Pancreas (tissue), 10 donors: ENCODE data around the gene DDX25. TPM values are rescaled to one million over a fixed set of nuclear protein-coding genes. Genes with fewer than 3 reads are reported as not detected.

Experiments used
- ATAC-seq, 4 donors: fragments of 200-7000 bp; cut with Tn5 transposase; one replicate each; pipeline versions ENCODE4 v1.8.0 to v1.9.1; 2020; ENCODE audit warnings: mild to moderate bottlenecking in 4 of 4, moderate library complexity in 4 of 4
- DNase-seq, 6 donors: peaks; one replicate each; pipeline ENCODE4 v3.0.0-alpha.2; 2020
- FAIRE-seq: peaks from 2 replicates; lab custom pipeline; 2012; peaks lifted over from hg19 to GRCh38; lab: Jason Lieb, UNC
- H3K27ac ChIP-seq, 4 donors: fragments of 200-600 bp; sonication (generic); 1 replicate in 3 of 4; 2 replicates in 1 of 4; pipeline versions ENCODE4 v1.5.0 to v1.8.0; 2020
- H3K27me3 ChIP-seq, 4 donors: fragments of 200-600 bp; one replicate each; pipeline ENCODE4 v1.8.0; 2021
- H3K36me3 ChIP-seq, 3 donors: fragments of 200-600 bp; sonication (generic) in 1 of 3; one replicate each; pipeline versions ENCODE4 v1.5.0 to v1.8.0; 2020 to 2021
- H3K4me1 ChIP-seq, 3 donors: fragments of 200-600 bp; one replicate each; pipeline ENCODE4 v1.8.0; 2021
- H3K4me3 ChIP-seq, 4 donors: fragments of 200-600 bp; sonication (generic) in 2 of 4; one replicate each; pipeline versions ENCODE4 v1.5.0 to v1.8.0; 2020 to 2021
- H3K9me3 ChIP-seq, 4 donors: fragments of 200-600 bp; one replicate each; pipeline ENCODE4 v1.8.0; 2021
- WGBS, 2 donors: extraction: QIAGEN DNeasy Blood & Tissue Kit; methylation state at CpG; one replicate each; pipeline ENCODE4 v1.1.7; 2013; 5-methylcytosine and 5-hydroxymethylcytosine counted together
- intact Hi-C, 3 donors: fragments of 100-400 bp; cut with DNase I; formaldehyde crosslinking; loops; one replicate each; pipeline versions ENCODE4 v1.11.1 to v1.14.2; 2022
- polyA plus RNA-seq, 2 donors: library from polyadenylated mRNA; stranded (reverse); fragments of 200-250 nt; gene quantifications; one replicate each; pipeline ENCODE4 v1.2.3, GENCODE V29; 2013
- total RNA-seq, 6 donors: library from RNA; stranded (reverse); fragmentation: NEBNext Ultra II Directional in 4 of 6; extraction: Animal tissue kit (Norgen Biotek cat#: 25700) in 4 of 6; gene quantifications; one replicate each; pipeline versions ENCODE4 v1.2.1 to v1.2.4, GENCODE V29; 2021 to 2023
- TF ChIP-seq, protein P1 (sequence below), 4 donors: fragments of 200-600 bp; sonication (generic) in 3 of 4; IDR thresholded peaks; one replicate each; pipeline versions ENCODE4 v1.5.0 to v1.8.0; 2021; ENCODE audit warnings: antibody characterized with exemption in 4 of 4
- donor health status: healthy with polysubstance abuse.
- donor health status: DM: no; HTN: no; CAD: no; lungs with moderate emphysema.
- donor health status: DM: no; HTN: no; CAD: no.
- donor health status: control.
- donor health status: control.
- donor health status: Bipolar disorder and iron deficiency.
- donor health status: DM: yes; HTN: yes; CAD: no.
- donor health status: DM: no; HTN: no; CAD: no.
- donor health status: DM: no; HTN: no; CAD: no.
- donor health status: DM: yes; HTN: yes; CAD: no.

The DDX25 gene
- total and polyA plus RNA-seq, 8 donors = 0.41 to 7.1 (median 0.64) TPM

- Histone ChIP-seq H3K9me3 (no peaks in the 10 kb centered on the region), H3K4me1 (no peaks in the 10 kb centered on the region), H3K27me3 (no peaks in the 10 kb centered on the region), H3K27ac (no peak overlapping the region), H3K36me3 (no peaks in the 10 kb centered on the region), H3K4me3 (no peak overlapping the region)
- intact Hi-C loops = no loop called here
- TF ChIP-seq, protein P1, sequence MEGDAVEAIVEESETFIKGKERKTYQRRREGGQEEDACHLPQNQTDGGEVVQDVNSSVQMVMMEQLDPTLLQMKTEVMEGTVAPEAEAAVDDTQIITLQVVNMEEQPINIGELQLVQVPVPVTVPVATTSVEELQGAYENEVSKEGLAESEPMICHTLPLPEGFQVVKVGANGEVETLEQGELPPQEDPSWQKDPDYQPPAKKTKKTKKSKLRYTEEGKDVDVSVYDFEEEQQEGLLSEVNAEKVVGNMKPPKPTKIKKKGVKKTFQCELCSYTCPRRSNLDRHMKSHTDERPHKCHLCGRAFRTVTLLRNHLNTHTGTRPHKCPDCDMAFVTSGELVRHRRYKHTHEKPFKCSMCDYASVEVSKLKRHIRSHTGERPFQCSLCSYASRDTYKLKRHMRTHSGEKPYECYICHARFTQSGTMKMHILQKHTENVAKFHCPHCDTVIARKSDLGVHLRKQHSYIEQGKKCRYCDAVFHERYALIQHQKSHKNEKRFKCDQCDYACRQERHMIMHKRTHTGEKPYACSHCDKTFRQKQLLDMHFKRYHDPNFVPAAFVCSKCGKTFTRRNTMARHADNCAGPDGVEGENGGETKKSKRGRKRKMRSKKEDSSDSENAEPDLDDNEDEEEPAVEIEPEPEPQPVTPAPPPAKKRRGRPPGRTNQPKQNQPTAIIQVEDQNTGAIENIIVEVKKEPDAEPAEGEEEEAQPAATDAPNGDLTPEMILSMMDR (IDR thresholded peaks at IDR 0.05) = no peak
- DNase-seq = no peak
- ATAC-seq = no peak
- no peak for FAIRE-seq
These were observed 32.2 kb upstream of the DDX25 start for GRCh38 chr11:125872138-125872491.

DNA sequence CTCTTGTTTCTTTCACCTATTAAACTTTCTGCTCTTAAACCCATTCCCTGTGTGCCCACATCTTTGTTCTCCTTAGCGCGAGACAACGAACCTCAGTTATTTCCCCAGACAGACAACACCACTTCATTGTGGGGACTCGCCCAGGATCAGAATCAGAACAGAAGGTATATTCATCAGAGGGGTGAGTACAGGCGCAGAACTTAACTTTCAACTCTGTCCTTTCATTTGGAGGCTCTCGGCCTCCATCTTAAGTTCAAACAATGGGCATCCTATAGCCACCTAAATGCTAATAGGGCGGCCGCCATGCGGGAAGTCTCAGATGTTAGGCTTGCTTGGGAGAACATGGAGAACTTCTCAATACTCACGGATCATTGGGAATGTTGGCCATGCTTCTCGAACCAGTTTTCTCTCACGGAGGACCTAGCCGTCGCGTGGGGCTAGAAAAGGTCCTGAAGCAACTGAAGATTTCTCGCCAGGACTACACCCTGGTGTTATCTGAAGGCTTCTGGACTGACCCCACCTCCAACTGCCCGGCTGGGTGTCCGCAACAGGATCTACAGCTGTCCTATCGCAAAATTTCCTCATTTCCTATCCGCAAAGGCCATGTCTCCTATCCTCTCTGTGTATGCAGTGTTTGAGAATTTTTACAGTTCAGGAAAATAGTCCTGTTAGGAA, 30.3 kb upstream of the DDX25 start:
- H3K4me1 ChIP-seq = no peaks in the 10 kb centered on the region
- no peaks in the 10 kb centered on the region for H3K27me3 ChIP-seq
- no peak overlapping the region for H3K27ac ChIP-seq
- peak overlapping the region in 1 of 4 donors; percentile 23 for H3K4me3 ChIP-seq
- TF ChIP-seq, protein P1 (IDR thresholded peaks at IDR 0.05) = no peak
- DNase-seq (no peak), ATAC-seq (peak; percentile 46 to 72 (median 62)), FAIRE-seq (no peak)
- H3K9me3 ChIP-seq = no peaks in the 10 kb centered on the region
- intact Hi-C loops = no loop called here
- WGBS, 2 donors = 63 to 66% methylated on average over 20 of the region's 20 CpGs
- H3K36me3 ChIP-seq = no peaks in the 10 kb centered on the region

DNA sequence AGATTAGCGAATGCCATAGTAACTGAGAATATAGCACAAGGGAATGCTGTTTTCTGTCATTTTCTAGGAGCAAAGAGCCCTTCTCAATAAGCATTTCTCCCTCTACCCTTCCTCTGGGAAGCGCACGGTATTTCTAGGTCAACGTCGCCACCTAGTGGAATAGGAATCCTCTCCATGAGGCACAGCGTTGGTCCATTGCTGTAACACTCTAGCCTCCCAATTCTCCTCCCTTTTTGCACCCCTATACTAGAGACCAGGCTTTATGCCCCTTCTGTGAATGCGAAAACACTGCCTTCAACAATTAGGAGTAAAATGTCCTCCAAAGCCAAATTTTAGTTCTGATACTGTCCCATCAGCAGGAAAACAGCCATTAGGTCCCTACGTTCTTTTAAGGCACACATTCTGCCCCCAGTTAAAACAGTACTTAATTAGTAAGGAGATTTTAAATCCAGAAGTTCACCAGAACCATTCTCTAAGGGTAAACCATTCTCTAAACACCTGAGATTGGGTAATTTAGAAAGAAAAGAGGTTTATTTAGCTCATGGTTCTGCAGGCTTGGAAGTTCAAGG, 29.7 kb upstream of the DDX25 start:
- intact Hi-C loops = no loop called here
- 10% methylated on average over 8 of the region's 8 CpGs for whole genome bisulfite sequencing, 2 donors
- DNase-seq = peak in 3 of 6 donors; percentile 36 to 58 (median 51)
- Histone ChIP-seq H3K9me3 (no peaks in the 10 kb centered on the region), H3K27me3 (no peaks in the 10 kb centered on the region), H3K27ac (no peak overlapping the region), H3K36me3 (no peaks in the 10 kb centered on the region), H3K4me3 (peak overlapping the region in 1 of 4 donors; percentile 23), H3K4me1 (no peaks in the 10 kb centered on the region)
- TF ChIP-seq, protein P1 (IDR thresholded peaks at IDR 0.05) = peak; percentile 37 to 72 (median 58)
- peak; percentile 51 for FAIRE-seq
- peak; percentile 93 to 99 (median 98) for ATAC-seq

DNA sequence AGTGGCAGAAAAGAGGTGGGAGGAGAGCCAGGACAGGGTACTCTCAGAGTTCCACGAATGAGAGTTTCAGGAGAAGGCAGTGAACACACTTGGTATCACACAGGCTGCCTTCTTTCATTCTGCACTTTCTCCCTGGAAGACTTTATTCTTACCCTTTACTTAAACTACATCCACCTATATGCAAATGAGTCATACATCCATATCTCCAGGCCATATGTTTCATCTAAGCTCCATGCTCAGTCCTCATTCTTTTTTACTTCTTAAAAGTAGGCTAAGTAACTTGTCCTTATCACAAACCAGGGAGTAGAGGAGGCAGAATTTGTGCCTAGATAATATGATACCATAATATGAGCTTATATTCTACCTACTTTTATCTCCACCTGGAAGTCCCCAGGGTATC, 23.0 kb upstream of the DDX25 start:
- Histone ChIP-seq H3K4me1 (no peaks in the 10 kb centered on the region), H3K27me3 (no peaks in the 10 kb centered on the region), H3K36me3 (no peaks in the 10 kb centered on the region), H3K4me3 (no peak overlapping the region), H3K9me3 (no peaks in the 10 kb centered on the region), H3K27ac (no peak overlapping the region)
- TF ChIP-seq, protein P1 (IDR thresholded peaks at IDR 0.05) = no peak
- FAIRE-seq (no peak), DNase-seq (no peak), ATAC-seq (no peak)
- intact Hi-C loops = no loop called here
- WGBS, 2 donors = 72 to 74% methylated on average over 1 of the region's 1 CpG

GRCh38 chr11:125883375-125883774, 20.9 kb upstream of the DDX25 start:
- H3K4me3 ChIP-seq = no peak overlapping the region
- H3K27me3 ChIP-seq = no peaks in the 10 kb centered on the region
- no peak for FAIRE-seq
- peaks cover 0 to 2% (median 1%) of the 10 kb centered on the region in 3 donors for H3K4me1 ChIP-seq
- no peaks in the 10 kb centered on the region for H3K36me3 ChIP-seq
- H3K27ac ChIP-seq = no peak overlapping the region
- H3K9me3 ChIP-seq = no peaks in the 10 kb centered on the region
- TF ChIP-seq, protein P1 (IDR thresholded peaks at IDR 0.05) = no peak
- intact Hi-C loops = no loop called here
- WGBS, 2 donors = 76 to 80% methylated on average over 8 of the region's 8 CpGs
- no peak for DNase-seq
- ATAC-seq = no peak
